BLaER1 treated with 17β-estradiol and CSF1 and Interleukin-3, amounts not matched to agents 10 nM and 100 nM (cell line): Measurements from ENCODE around the gene PLCB3.

Source experiments
- H3K27ac ChIP-seq, 11 experiments: shearing (Covaris generic); formaldehyde crosslinking; 2 replicates each; pipeline ENCODE4 v1.8.1; 2022
- H3K27me3 ChIP-seq, 11 experiments: shearing (Covaris generic); formaldehyde crosslinking; 2 replicates each; pipeline ENCODE4 v1.8.1; 2022
- H3K36me3 ChIP-seq, 11 experiments: shearing (Covaris generic); formaldehyde crosslinking; 2 replicates each; pipeline ENCODE4 v1.8.1; 2022
- H3K4me1 ChIP-seq, 10 experiments: shearing (Covaris generic); formaldehyde crosslinking; 2 replicates each; pipeline ENCODE4 v1.8.1; 2022
- H3K4me2 ChIP-seq, 11 experiments: shearing (Covaris generic); formaldehyde crosslinking; 2 replicates each; pipeline ENCODE4 v1.8.1; 2022
- H3K4me3 ChIP-seq, 10 experiments: shearing (Covaris generic); formaldehyde crosslinking; 2 replicates each; pipeline ENCODE4 v1.8.1; 2022
- H3K9ac ChIP-seq, 11 experiments: shearing (Covaris generic); formaldehyde crosslinking; 2 replicates each; pipeline ENCODE4 v1.8.1; 2022
- H3K9me3 ChIP-seq, 11 experiments: shearing (Covaris generic); formaldehyde crosslinking; replicated peaks in 1 of 11; 2 replicates each; pipeline ENCODE4 v1.8.1; 2022
- H4K20me1 ChIP-seq, 11 experiments: shearing (Covaris generic); formaldehyde crosslinking; 2 replicates each; pipeline ENCODE4 v1.8.1; 2022
- Cebpa-rat ChIP-seq, 11 experiments: shearing (Covaris generic); IDR thresholded peaks; 2 replicates each; pipeline ENCODE4 v1.8.1; 2022

The PLCB3 gene

GRCh38 chr11:64296830-64297698 is 45.7 kb downstream of the PLCB3 start:
- Histone ChIP-seq H3K27ac (no peak overlapping the region), H3K27me3 (peaks cover 100% of the 10 kb centered on the region in 11 experiments), H3K9ac (no peak overlapping the region), H3K4me2 (no peak overlapping the region), H3K9me3 (no peaks in the 10 kb centered on the region), H4K20me1 (peaks cover 0 to 71% (median 51%) of the 10 kb centered on the region in 11 experiments; a peak in 18 of 22 replicates), H3K4me3 (no peak overlapping the region), H3K36me3 (no peaks in the 10 kb centered on the region), H3K4me1 (peaks cover 25 to 37% (median 30%) of the 10 kb centered on the region in 10 experiments)
- TF ChIP-seq Cebpa-rat (IDR thresholded peaks at IDR 0.05), result no peak

GRCh38 chr11:64297699-64298358 is 46.5 kb downstream of the PLCB3 start:
- peaks cover 19 to 30% (median 24%) of the 10 kb centered on the region in 10 experiments for H3K4me1 ChIP-seq
- no peaks in the 10 kb centered on the region for H3K36me3 ChIP-seq
- peaks cover 93 to 100% (median 95%) of the 10 kb centered on the region in 11 experiments for H3K27me3 ChIP-seq
- H3K4me2 ChIP-seq, result no peak overlapping the region
- H4K20me1 ChIP-seq, result peaks cover 0 to 64% (median 43%) of the 10 kb centered on the region in 11 experiments; a peak in 18 of 22 replicates
- H3K9ac ChIP-seq, result no peak overlapping the region
- no peak overlapping the region for H3K4me3 ChIP-seq
- no peak for TF ChIP-seq Cebpa-rat (IDR thresholded peaks at IDR 0.05)
- H3K27ac ChIP-seq, result no peak overlapping the region
- H3K9me3 ChIP-seq, result no peaks in the 10 kb centered on the region

GRCh38 chr11:64298966-64299846 is 47.9 kb downstream of the PLCB3 start:
- Histone ChIP-seq H4K20me1 (peaks cover 0 to 52% (median 32%) of the 10 kb centered on the region in 11 experiments; a peak in 18 of 22 replicates), H3K27me3 (peaks cover 79 to 86% (median 81%) of the 10 kb centered on the region in 11 experiments), H3K9me3 (no peaks in the 10 kb centered on the region), H3K4me2 (peak overlapping the region; percentile 83 to 93 (median 89)), H3K27ac (no peak overlapping the region), H3K9ac (peak overlapping the region in 10 of 11 experiments; percentile 8 to 49 (median 24); a peak in 11 of 22 replicates), H3K4me1 (peaks cover 27 to 43% (median 32%) of the 10 kb centered on the region in 10 experiments), H3K4me3 (peak overlapping the region; percentile 36 to 62 (median 49); a peak in 18 of 20 replicates), H3K36me3 (no peaks in the 10 kb centered on the region)
- no peak for TF ChIP-seq Cebpa-rat (IDR thresholded peaks at IDR 0.05)

- no peak within 1 kb of the TSS for H3K27ac ChIP-seq
These were observed 48.7 kb downstream of the PLCB3 start, which contains the start of gene CATSPERZ for GRCh38 chr11:64299847-64300648. CATSPERZ (plus strand) TSS chr11:64300358; CDS start chr11:64300411, 53 bp downstream.

GRCh38 chr11:64303109-64304031 is 52.0 kb downstream of the PLCB3 start:
- peaks cover 37 to 44% (median 39%) of the 10 kb centered on the region in 11 experiments for H3K27me3 ChIP-seq
- H3K9ac ChIP-seq, result peak overlapping the region in 10 of 11 experiments; percentile 85 to 95 (median 91); a peak in 18 of 22 replicates
- H4K20me1 ChIP-seq, result peaks cover 19 to 48% (median 40%) of the 10 kb centered on the region in 11 experiments; a peak in 21 of 22 replicates
- H3K4me3 ChIP-seq, result peak overlapping the region in 8 of 10 experiments; percentile 58 to 72 (median 66); a peak in 13 of 20 replicates
- H3K4me1 ChIP-seq, result peaks cover 47 to 65% (median 52%) of the 10 kb centered on the region in 10 experiments
- H3K27ac ChIP-seq, result peak overlapping the region in 8 of 11 experiments; percentile 92 to 98 (median 98); a peak in 13 of 22 replicates
- peaks cover 11 to 17% (median 13%) of the 10 kb centered on the region in 11 experiments; a peak in 19 of 22 replicates for H3K36me3 ChIP-seq
- H3K9me3 ChIP-seq, result no peaks in the 10 kb centered on the region
- peak overlapping the region; percentile 80 to 99 (median 91) for H3K4me2 ChIP-seq
- no peak for TF ChIP-seq Cebpa-rat (IDR thresholded peaks at IDR 0.05)

More at GRCh38 chr11:64299847-64300648, 48.7 kb downstream of the PLCB3 start, which contains the start of gene CATSPERZ:
- Histone ChIP-seq H3K4me2 (peak within 1 kb of the TSS; percentile 83 to 93 (median 89)), H4K20me1 (peaks cover 0 to 52% (median 32%) of the 10 kb centered on the region in 11 experiments; a peak in 18 of 22 replicates), H3K4me3 (peak within 1 kb of the TSS; percentile 36 to 62 (median 49)), H3K27me3 (peaks cover 71 to 77% (median 72%) of the 10 kb centered on the region in 11 experiments), H3K4me1 (peaks cover 30 to 44% (median 33%) of the 10 kb centered on the region in 10 experiments), H3K9me3 (no peaks in the 10 kb centered on the region), H3K9ac (peak within 1 kb of the TSS in 10 of 11 experiments; percentile 8 to 49 (median 32); a peak in 14 of 22 replicates), H3K36me3 (no peaks in the 10 kb centered on the region)
- TF ChIP-seq Cebpa-rat (IDR thresholded peaks at IDR 0.05), result no peak

GRCh38 chr11:64304032-64304315 is 52.6 kb downstream of the PLCB3 start:
- H3K9me3 ChIP-seq, result no peaks in the 10 kb centered on the region
- H3K27ac ChIP-seq, result peak overlapping the region in 10 of 11 experiments; percentile 91 to 98 (median 96); a peak in 19 of 22 replicates
- H4K20me1 ChIP-seq, result peaks cover 19 to 47% (median 40%) of the 10 kb centered on the region in 11 experiments; a peak in 21 of 22 replicates
- no peak for TF ChIP-seq Cebpa-rat (IDR thresholded peaks at IDR 0.05)
- H3K4me3 ChIP-seq, result peak overlapping the region; percentile 58 to 72 (median 66); a peak in 19 of 20 replicates
- peak overlapping the region; percentile 80 to 99 (median 91) for H3K4me2 ChIP-seq
- peaks cover 31 to 38% (median 33%) of the 10 kb centered on the region in 11 experiments for H3K27me3 ChIP-seq
- H3K36me3 ChIP-seq, result peaks cover 11 to 20% (median 14%) of the 10 kb centered on the region in 11 experiments; a peak in 19 of 22 replicates
- peak overlapping the region; percentile 85 to 95 (median 91); a peak in 21 of 22 replicates for H3K9ac ChIP-seq
- H3K4me1 ChIP-seq, result peaks cover 46 to 67% (median 52%) of the 10 kb centered on the region in 10 experiments
